Lung (tissue), 12 donors: ENCODE data around the gene ZC3H18. TPM values are rescaled to one million over a fixed set of nuclear protein-coding genes. Genes with fewer than 3 reads are reported as not detected.

Source experiments
- ATAC-seq: fragments of 200-7000 bp; cut with Tn5 transposase; one replicate; pipeline ENCODE4 v1.9.1; 2020; ENCODE audit warnings: moderate number of reproducible peaks; ENCODE audit not compliant: insufficient read depth, low FRiP score
- DNase-seq, 3 donors: peaks; one replicate each; pipeline ENCODE4 v3.0.0-alpha.2; 2013 to 2017
- H3K27ac ChIP-seq, 2 donors: one replicate each; pipeline ENCODE4 v1.5.1; 2013; ENCODE audit warnings: mild to moderate bottlenecking in 2 of 2, moderate library complexity in 2 of 2, control low read depth in 1 of 2, inconsistent platforms in 1 of 2, low read depth in 1 of 2, low read length in 1 of 2
- H3K27me3 ChIP-seq, 3 donors: one replicate each; pipeline ENCODE4 v1.5.1; 2013; ENCODE audit warnings: low read length in 2 of 3; ENCODE audit not compliant: control insufficient read depth in 3 of 3, insufficient read depth in 3 of 3
- H3K36me3 ChIP-seq, 4 donors: one replicate each; pipeline ENCODE4 v1.5.1; 2013; ENCODE audit warnings: low read length in 4 of 4, mild to moderate bottlenecking in 1 of 4, moderate library complexity in 1 of 4; ENCODE audit not compliant: control insufficient read depth in 4 of 4, insufficient read depth in 4 of 4
- H3K4me1 ChIP-seq, 5 donors: one replicate each; pipeline ENCODE4 v1.5.1; 2013; ENCODE audit warnings: low read length in 5 of 5, mild to moderate bottlenecking in 2 of 5, moderate library complexity in 1 of 5; ENCODE audit not compliant: control insufficient read depth in 5 of 5, insufficient read depth in 5 of 5
- H3K4me3 ChIP-seq: one replicate; pipeline ENCODE4 v1.5.1; 2013; ENCODE audit warnings: mild to moderate bottlenecking, control low read depth, moderate library complexity
- H3K9ac ChIP-seq, 2 donors: one replicate each; pipeline ENCODE4 v1.5.1; 2013; ENCODE audit warnings: low read length in 2 of 2, control low read depth in 1 of 2; ENCODE audit not compliant: insufficient read depth in 1 of 2
- H3K9me3 ChIP-seq, 4 donors: one replicate each; pipeline ENCODE4 v1.5.1; 2013; ENCODE audit warnings: low read length in 3 of 4, mild to moderate bottlenecking in 1 of 4, moderate library complexity in 1 of 4; ENCODE audit not compliant: control insufficient read depth in 4 of 4, insufficient read depth in 3 of 4
- CTCF ChIP-seq: IDR thresholded peaks from 2 replicates; pipeline ENCODE4 v1.5.1; 2012; ENCODE audit warnings: mild to moderate bottlenecking; ENCODE audit errors: control extremely low read depth, extremely low read depth
- WGBS, 2 donors: extraction: QIAGEN DNeasy Blood & Tissue Kit; methylation state at CpG; one replicate each; pipeline ENCODE4 v1.1.7; 2013; 5-methylcytosine and 5-hydroxymethylcytosine counted together
- polyA plus RNA-seq, 2 donors: library from polyadenylated mRNA; stranded (reverse); fragments of 200-250 nt; gene quantifications; one replicate each; pipeline ENCODE4 v1.2.1, GENCODE V29; 2013
- total RNA-seq, 2 donors: library from RNA; depleted of rRNA in 1 of 2; stranded (reverse); fragments of >200 nt in 1 of 2; gene quantifications; one replicate each; pipeline ENCODE4 v1.2.1, GENCODE V29; 2014 to 2021
- donor health status: control.
- donor health status: control.
- donor health status: Bipolar disorder and iron deficiency.
- donor health status: healthy.
- donor health status: DM: yes; HTN: yes; CAD: no.

Gene ZC3H18
- total and polyA plus RNA-seq, 4 donors: 21.2 to 44.0 (median 28.6) TPM

- Histone ChIP-seq H3K36me3 (peaks cover 2 to 19% (median 14%) of the 10 kb centered on the region in 4 donors), H3K9me3 (no peaks in the 10 kb centered on the region), H3K4me1 (peaks cover 0 to 4% (median 0%) of the 10 kb centered on the region in 5 donors), H3K4me3 (no peak overlapping the region), H3K27ac (no peak overlapping the region), H3K27me3 (no peaks in the 10 kb centered on the region), H3K9ac (no peak overlapping the region)
- WGBS, 2 donors: 81 to 83% methylated on average over 6 of the region's 6 CpGs
- no peak for TF ChIP-seq CTCF
- DNase-seq: no peak
- ATAC-seq: no peak
Measured at GRCh38 chr16:88595101-88595500, 24.9 kb downstream of the ZC3H18 start.

- 91 to 92% methylated on average over 10 of the region's 10 CpGs for WGBS, 2 donors
- Histone ChIP-seq H3K4me3 (no peak overlapping the region), H3K27ac (no peak overlapping the region), H3K27me3 (no peaks in the 10 kb centered on the region), H3K9me3 (no peaks in the 10 kb centered on the region), H3K4me1 (peaks cover 0 to 6% (median 0%) of the 10 kb centered on the region in 5 donors), H3K9ac (no peak overlapping the region), H3K36me3 (peaks cover 2 to 23% (median 19%) of the 10 kb centered on the region in 4 donors)
- no peak for TF ChIP-seq CTCF
- no peak for ATAC-seq
- DNase-seq: no peak
Measured at GRCh38 chr16:88595921-88596320, 25.7 kb downstream of the ZC3H18 start.

GRCh38 chr16:88596483-88596882 lies 26.3 kb downstream of the ZC3H18 start:
- no peak overlapping the region for H3K9ac ChIP-seq
- no peaks in the 10 kb centered on the region for H3K27me3 ChIP-seq
- 67 to 74% methylated on average over 3 of the region's 3 CpGs for WGBS, 2 donors
- H3K27ac ChIP-seq: no peak overlapping the region
- H3K36me3 ChIP-seq: peaks cover 4 to 27% (median 20%) of the 10 kb centered on the region in 4 donors
- no peak overlapping the region for H3K4me3 ChIP-seq
- no peak for TF ChIP-seq CTCF
- H3K9me3 ChIP-seq: no peaks in the 10 kb centered on the region
- peaks cover 0 to 6% (median 0%) of the 10 kb centered on the region in 5 donors for H3K4me1 ChIP-seq
- no peak for DNase-seq
- no peak for ATAC-seq
